Endodermal cell (in vitro differentiated cells): ENCODE data around the gene UROC1. TPM values are rescaled to one million over a fixed set of nuclear protein-coding genes. Genes with fewer than 3 reads are reported as not detected.

Experiments used
- DNase-seq: peaks from one replicate; pipeline ENCODE4 v3.0.0-alpha.2; 2017
- H3K27ac ChIP-seq: 2 replicates; pipeline ENCODE4 v1.5.1; 2013; ENCODE audit warnings: mild to moderate bottlenecking, low read depth, low read length, moderate library complexity
- H3K27me3 ChIP-seq: 2 replicates; pipeline ENCODE4 v1.6.1; 2013; ENCODE audit warnings: mild to moderate bottlenecking, low read length, moderate library complexity; ENCODE audit not compliant: insufficient read depth, control insufficient read depth, poor library complexity, severe bottlenecking
- H3K36me3 ChIP-seq: 2 replicates; pipeline ENCODE4 v1.7.0; 2013; ENCODE audit warnings: mild to moderate bottlenecking, low read length, moderate library complexity; ENCODE audit not compliant: control insufficient read depth, insufficient read depth
- H3K4me1 ChIP-seq: one replicate; pipeline ENCODE4 v1.7.0; 2013; ENCODE audit warnings: low read length; ENCODE audit not compliant: control insufficient read depth, insufficient read depth
- H3K4me3 ChIP-seq: 2 replicates; pipeline ENCODE4 v1.5.1; 2013; ENCODE audit warnings: mild to moderate bottlenecking, low read length, moderate library complexity
- H3K9ac ChIP-seq: 2 replicates; pipeline ENCODE4 v1.6.1; 2013; ENCODE audit warnings: mild to moderate bottlenecking, low read length, moderate library complexity; ENCODE audit not compliant: poor library complexity, severe bottlenecking; ENCODE audit errors: extremely low read depth
- H3K9me3 ChIP-seq: 2 replicates; pipeline ENCODE4 v1.6.1; 2013; ENCODE audit warnings: mild to moderate bottlenecking, low read length, moderate library complexity; ENCODE audit not compliant: control insufficient read depth
- H3K27ac Mint-ChIP-seq: 2 replicates; pipeline ENCODE4 v1.8.0; 2020; ENCODE audit warnings: mixed read lengths
- H3K27me3 Mint-ChIP-seq: 2 replicates; pipeline ENCODE4 v1.8.0; 2021; ENCODE audit warnings: mild to moderate bottlenecking, mixed read lengths; ENCODE audit not compliant: insufficient read depth
- H3K36me3 Mint-ChIP-seq: 2 replicates; pipeline ENCODE4 v1.8.0; 2020; ENCODE audit warnings: low read depth, mixed read lengths
- H3K4me1 Mint-ChIP-seq: 2 replicates; pipeline ENCODE4 v1.8.0; 2020; ENCODE audit warnings: mixed read lengths
- H3K4me3 Mint-ChIP-seq: 2 replicates; pipeline ENCODE4 v1.8.0; 2020; ENCODE audit warnings: mild to moderate bottlenecking, moderate library complexity, mixed read lengths
- H3K9me3 Mint-ChIP-seq: 2 replicates; pipeline ENCODE4 v1.8.0; 2020; ENCODE audit warnings: mild to moderate bottlenecking, mixed read lengths
- WGBS, 2 experiments: methylation state at CpG; one replicate each; pipeline versions ENCODE4 v1.1.5 to v1.1.7; 2013; ENCODE audit warnings: missing lambda C conversion rate in 2 of 2, mixed read lengths in 1 of 2; ENCODE audit not compliant: insufficient coverage in 1 of 2, insufficient read length in 1 of 2; 5-methylcytosine and 5-hydroxymethylcytosine counted together
- total RNA-seq, 2 donors: library from RNA; stranded (reverse); fragmentation: NEBNext Ultra II Directional in 1 of 2; extraction: Animal tissue kit (Norgen Biotek cat#: 25700) in 1 of 2; gene quantifications; 2 replicates in 1 of 2; 3 replicates in 1 of 2; pipeline ENCODE4 v1.2.1, GENCODE V29; 2021
- TF ChIP-seq, protein P1 (sequence below): fragments of 200-600 bp; sonication (generic); conservative IDR thresholded peaks from 2 replicates; pipeline ENCODE4 v1.5.0; 2021; ENCODE audit warnings: antibody characterized with exemption, mild to moderate bottlenecking

The UROC1 gene
- total RNA-seq, 2 donors from 2014 or later = not detected

DNA sequence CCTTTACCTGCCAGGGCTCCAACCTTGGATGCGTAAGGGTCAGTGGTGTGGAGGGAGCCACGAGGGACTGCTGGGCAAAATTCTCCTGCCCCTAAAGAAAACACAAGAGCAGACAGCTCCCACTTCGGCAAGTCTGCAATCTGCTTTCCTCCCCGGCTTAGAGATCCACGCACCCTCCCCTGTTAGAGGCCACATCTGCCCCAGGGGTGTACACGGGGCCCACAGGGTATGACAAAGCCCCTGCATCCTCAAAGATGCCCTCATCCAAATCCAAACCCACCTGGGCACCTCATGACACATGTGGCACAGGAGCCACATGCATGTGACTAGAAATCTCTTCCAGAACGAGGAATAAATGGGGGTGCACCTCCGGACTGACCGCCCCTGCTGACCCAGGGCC, 67.4 kb downstream of the UROC1 start:
- no peaks in the 10 kb centered on the region for H3K9me3 Mint-ChIP-seq
- Histone ChIP-seq H3K4me3 (no peak overlapping the region), H3K36me3 (peaks cover 63% of the 10 kb centered on the region), H3K27me3 (no peaks in the 10 kb centered on the region), H3K9me3 (no peaks in the 10 kb centered on the region), H3K9ac (no peak overlapping the region), H3K27ac (no peak overlapping the region), H3K4me1 (no peaks in the 10 kb centered on the region)
- DNase-seq = peak; percentile 26
- no peaks in the 10 kb centered on the region for H3K4me1 Mint-ChIP-seq
- H3K27ac Mint-ChIP-seq = no peak overlapping the region
- H3K27me3 Mint-ChIP-seq = no peaks in the 10 kb centered on the region
- TF ChIP-seq, protein P1, sequence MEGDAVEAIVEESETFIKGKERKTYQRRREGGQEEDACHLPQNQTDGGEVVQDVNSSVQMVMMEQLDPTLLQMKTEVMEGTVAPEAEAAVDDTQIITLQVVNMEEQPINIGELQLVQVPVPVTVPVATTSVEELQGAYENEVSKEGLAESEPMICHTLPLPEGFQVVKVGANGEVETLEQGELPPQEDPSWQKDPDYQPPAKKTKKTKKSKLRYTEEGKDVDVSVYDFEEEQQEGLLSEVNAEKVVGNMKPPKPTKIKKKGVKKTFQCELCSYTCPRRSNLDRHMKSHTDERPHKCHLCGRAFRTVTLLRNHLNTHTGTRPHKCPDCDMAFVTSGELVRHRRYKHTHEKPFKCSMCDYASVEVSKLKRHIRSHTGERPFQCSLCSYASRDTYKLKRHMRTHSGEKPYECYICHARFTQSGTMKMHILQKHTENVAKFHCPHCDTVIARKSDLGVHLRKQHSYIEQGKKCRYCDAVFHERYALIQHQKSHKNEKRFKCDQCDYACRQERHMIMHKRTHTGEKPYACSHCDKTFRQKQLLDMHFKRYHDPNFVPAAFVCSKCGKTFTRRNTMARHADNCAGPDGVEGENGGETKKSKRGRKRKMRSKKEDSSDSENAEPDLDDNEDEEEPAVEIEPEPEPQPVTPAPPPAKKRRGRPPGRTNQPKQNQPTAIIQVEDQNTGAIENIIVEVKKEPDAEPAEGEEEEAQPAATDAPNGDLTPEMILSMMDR = no peak
- H3K4me3 Mint-ChIP-seq = no peak overlapping the region
- 82 to 84% methylated on average over 6 to 9 of the region's 9 CpGs for WGBS, 2 experiments
- peaks cover 18% of the 10 kb centered on the region for H3K36me3 Mint-ChIP-seq

DNA sequence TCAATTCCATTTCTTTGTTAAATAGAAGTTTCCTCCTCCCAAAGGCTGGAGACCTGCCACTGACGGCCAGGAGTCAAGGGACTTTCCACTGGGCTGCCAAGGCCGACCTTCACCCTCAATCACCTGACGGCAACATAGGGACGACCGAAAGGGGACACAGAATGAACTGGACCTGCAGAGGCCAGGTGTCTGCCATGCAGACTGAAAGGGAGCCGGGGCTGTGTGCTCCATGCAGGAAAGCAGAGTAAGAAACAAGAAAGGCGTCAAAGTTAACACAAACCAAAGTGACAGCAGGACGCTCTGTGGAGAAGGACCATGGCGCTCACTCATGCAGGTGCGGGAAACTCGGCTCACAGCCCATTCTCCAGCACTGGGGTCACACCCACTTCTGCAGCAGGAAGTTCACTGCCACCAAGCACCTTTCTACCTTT, 67.9 kb downstream of the UROC1 start:
- peak; percentile 29 for DNase-seq
- TF ChIP-seq, protein P1 = no peak
- Mint-ChIP-seq H3K36me3 (peaks cover 17% of the 10 kb centered on the region), H3K27me3 (no peaks in the 10 kb centered on the region), H3K9me3 (no peaks in the 10 kb centered on the region), H3K4me3 (no peak overlapping the region), H3K4me1 (no peaks in the 10 kb centered on the region), H3K27ac (no peak overlapping the region)
- Histone ChIP-seq H3K36me3 (peaks cover 62% of the 10 kb centered on the region), H3K27me3 (no peaks in the 10 kb centered on the region), H3K9ac (no peak overlapping the region), H3K4me3 (no peak overlapping the region), H3K9me3 (no peaks in the 10 kb centered on the region), H3K27ac (no peak overlapping the region), H3K4me1 (no peaks in the 10 kb centered on the region)
- 91 to 96% methylated on average over 8 to 11 of the region's 11 CpGs for WGBS, 2 experiments

DNA sequence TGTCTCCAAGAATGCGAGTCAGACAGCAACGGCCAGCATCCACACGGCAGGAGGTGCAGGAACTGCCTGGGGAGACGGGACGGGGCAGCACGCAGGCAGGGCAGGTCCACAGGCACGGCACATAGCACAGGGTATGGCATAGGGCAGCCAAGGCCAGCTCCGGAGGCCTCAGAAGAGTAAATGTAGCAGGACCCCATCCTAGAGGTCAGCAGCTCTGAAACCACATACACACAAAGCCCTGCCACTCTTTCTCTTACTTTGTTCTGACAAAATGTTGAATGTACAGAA, 68.7 kb downstream of the UROC1 start:
- H3K9me3 Mint-ChIP-seq = no peaks in the 10 kb centered on the region

More for the DNA sequence above, 68.7 kb downstream of the UROC1 start:
- H3K27me3 Mint-ChIP-seq = no peaks in the 10 kb centered on the region
- Histone ChIP-seq H3K4me3 (no peak overlapping the region), H3K9ac (no peak overlapping the region), H3K27ac (no peak overlapping the region), H3K9me3 (no peaks in the 10 kb centered on the region), H3K36me3 (peaks cover 54% of the 10 kb centered on the region), H3K27me3 (no peaks in the 10 kb centered on the region), H3K4me1 (no peaks in the 10 kb centered on the region)
- no peak for DNase-seq
- WGBS, 2 experiments = 82 to 90% methylated on average over 3 to 8 of the region's 8 CpGs
- peaks cover 14% of the 10 kb centered on the region for H3K36me3 Mint-ChIP-seq
- H3K27ac Mint-ChIP-seq = no peak overlapping the region
- no peak overlapping the region for H3K4me3 Mint-ChIP-seq
- H3K4me1 Mint-ChIP-seq = no peaks in the 10 kb centered on the region
- TF ChIP-seq, protein P1 = no peak
